Renal cortical epithelial cell (primary cell): ENCODE data around the gene C15orf39. TPM values are rescaled to one million over a fixed set of nuclear protein-coding genes. Genes with fewer than 3 reads are reported as not detected.
"Not testable (repeated sequence)": the region's sequence is repeated elsewhere in the genome, so short reads cannot be mapped to it uniquely, and the experiment has no call there.

Experiments used
- DNase-seq: peaks from one replicate; pipeline ENCODE4 v3.0.0-alpha.2; 2011; ENCODE audit warnings: low read depth
- total RNA-seq: library from RNA; depleted of rRNA; stranded (reverse); fragments of >200 nt; gene quantifications from 2 replicates; pipeline ENCODE4 v1.2.3, GENCODE V29; 2014

C15orf39 gene
- total RNA-seq, 1 donor from 2014 or later = 8.3 TPM

- DNase-seq = no peak
Measured at GRCh38 chr15:75212200-75212858, 10.6 kb downstream of the C15orf39 start.

GRCh38 chr15:75213212-75213767 lies 11.6 kb downstream of the C15orf39 start:
- no peak for DNase-seq

GRCh38 chr15:75213768-75214221 lies 12.1 kb downstream of the C15orf39 start:
- DNase-seq = no peak

- no peak for DNase-seq
Measured at GRCh38 chr15:75214293-75215096, 12.8 kb downstream of the C15orf39 start.

- DNase-seq = no peak
Measured at GRCh38 chr15:75215107-75216004, 13.7 kb downstream of the C15orf39 start.

- DNase-seq = no peak
Measured at GRCh38 chr15:75217012-75217411, 15.3 kb downstream of the C15orf39 start.

GRCh38 chr15:75217574-75217973 lies 15.9 kb downstream of the C15orf39 start:
- not testable (repeated sequence) for DNase-seq

GRCh38 chr15:75219507-75219929 lies 17.8 kb downstream of the C15orf39 start:
- peak; percentile 55 for DNase-seq

- DNase-seq = no peak
Measured at GRCh38 chr15:75223688-75224087, 22.0 kb downstream of the C15orf39 start.

GRCh38 chr15:75224281-75224680 lies 22.6 kb downstream of the C15orf39 start:
- DNase-seq = no peak

- DNase-seq = not testable (repeated sequence)
Measured at GRCh38 chr15:75225102-75225836, 23.6 kb downstream of the C15orf39 start.

- no peak for DNase-seq
Measured at GRCh38 chr15:75225951-75226732, 24.5 kb downstream of the C15orf39 start.

- DNase-seq = not testable (repeated sequence)
Measured at GRCh38 chr15:75227112-75227511, 25.4 kb downstream of the C15orf39 start.

GRCh38 chr15:75227663-75228280 lies 26.1 kb downstream of the C15orf39 start:
- DNase-seq = no peak

GRCh38 chr15:75228787-75229186 lies 27.1 kb downstream of the C15orf39 start:
- DNase-seq = no peak

- DNase-seq = no peak
Measured at GRCh38 chr15:75229191-75230015, 27.7 kb downstream of the C15orf39 start.

- DNase-seq = no peak
Measured at GRCh38 chr15:75230016-75230343, 28.3 kb downstream of the C15orf39 start.

- no peak for DNase-seq
Measured at GRCh38 chr15:75230551-75231371, 29.1 kb downstream of the C15orf39 start.
